RWPE2 (cell line): ENCODE results near the gene C1QTNF9.

Experiments
- ATAC-seq: fragments of 200-7000 bp; cut with Tn5 transposase; 3 replicates; pipeline ENCODE4 v1.9.1; 2021; ENCODE audit warnings: low read depth
- DNase-seq: peaks from one replicate; pipeline ENCODE4 v3.0.0-alpha.2; 2020; ENCODE audit warnings: low spot score
- H3K27ac ChIP-seq: fragments of 450-650 bp; 2 replicates; pipeline ENCODE4 v1.5.1; 2017; ENCODE audit warnings: mild to moderate bottlenecking; ENCODE audit not compliant: poor library complexity, severe bottlenecking
- H3K27me3 ChIP-seq: fragments of 250-450 bp; sonication (Bioruptor Pico); 2 replicates; pipeline ENCODE4 v1.5.1; 2021; ENCODE audit warnings: mild to moderate bottlenecking, moderate library complexity; ENCODE audit not compliant: insufficient read depth, poor library complexity, severe bottlenecking
- H3K36me3 ChIP-seq: fragments of 250-450 bp; sonication (Bioruptor Pico); 2 replicates; pipeline ENCODE4 v1.5.1; 2020; ENCODE audit warnings: low read depth, mild to moderate bottlenecking, moderate library complexity
- H3K4me1 ChIP-seq: fragments of 250-450 bp; sonication (Bioruptor Pico); 2 replicates; pipeline ENCODE4 v1.5.1; 2021; ENCODE audit warnings: mild to moderate bottlenecking, moderate library complexity; ENCODE audit not compliant: insufficient read depth, poor library complexity, severe bottlenecking
- H3K4me3 ChIP-seq: fragments of 250-450 bp; sonication (Bioruptor Pico); 2 replicates; pipeline ENCODE4 v1.5.1; 2021; ENCODE audit warnings: mild to moderate bottlenecking, moderate library complexity; ENCODE audit not compliant: severe bottlenecking
- H3K9me3 ChIP-seq: fragments of 250-450 bp; sonication (Bioruptor Pico); 2 replicates; pipeline ENCODE4 v1.5.1; 2021; ENCODE audit warnings: mild to moderate bottlenecking, moderate library complexity; ENCODE audit not compliant: severe bottlenecking
- CTCF ChIP-seq: fragments of 450-650 bp; IDR thresholded peaks from one replicate; pipeline ENCODE4 v1.5.1; 2017; ENCODE audit warnings: mild to moderate bottlenecking, moderate library complexity; ENCODE audit not compliant: poor library complexity, severe bottlenecking

Gene C1QTNF9

GRCh38 chr13:24275041-24275440 lies 34.3 kb upstream of the C1QTNF9 start:
- no peak for ATAC-seq

DNA sequence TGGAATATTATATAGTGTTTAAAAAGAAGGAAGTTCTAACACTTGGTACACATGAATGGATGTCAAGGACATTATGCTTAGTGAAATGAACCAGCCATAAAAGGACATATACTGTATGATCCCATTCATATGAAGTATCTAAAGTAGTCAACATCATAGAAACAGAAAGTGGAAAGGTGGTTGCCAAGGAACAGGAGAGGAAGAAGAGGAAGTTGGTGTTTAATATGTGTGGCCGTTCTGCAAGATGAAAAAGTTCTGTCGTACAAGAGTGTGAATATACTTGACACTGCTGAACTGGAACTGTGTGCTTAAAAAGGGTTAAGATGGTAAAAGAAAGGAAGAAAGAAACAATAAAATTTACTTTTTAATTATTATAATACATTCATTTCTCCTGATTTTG lies 33.1 kb upstream of the C1QTNF9 start:
- no peak overlapping the region for H3K27ac ChIP-seq
- no peaks in the 10 kb centered on the region for H3K9me3 ChIP-seq
- no peaks in the 10 kb centered on the region for H3K36me3 ChIP-seq
- no peak for DNase-seq
- no peak for ATAC-seq
- no peak for TF ChIP-seq CTCF
- no peaks in the 10 kb centered on the region for H3K27me3 ChIP-seq
- H3K4me1 ChIP-seq, result peaks cover 2% of the 10 kb centered on the region
- no peak overlapping the region for H3K4me3 ChIP-seq

More at GRCh38 chr13:24275041-24275440, 34.3 kb upstream of the C1QTNF9 start:
- no peak for TF ChIP-seq CTCF
- H3K9me3 ChIP-seq, result no peaks in the 10 kb centered on the region
- H3K36me3 ChIP-seq, result no peaks in the 10 kb centered on the region
- no peak for DNase-seq
- H3K27ac ChIP-seq, result no peak overlapping the region
- H3K27me3 ChIP-seq, result no peaks in the 10 kb centered on the region
- peaks cover 3% of the 10 kb centered on the region for H3K4me1 ChIP-seq
- no peak overlapping the region for H3K4me3 ChIP-seq

DNA sequence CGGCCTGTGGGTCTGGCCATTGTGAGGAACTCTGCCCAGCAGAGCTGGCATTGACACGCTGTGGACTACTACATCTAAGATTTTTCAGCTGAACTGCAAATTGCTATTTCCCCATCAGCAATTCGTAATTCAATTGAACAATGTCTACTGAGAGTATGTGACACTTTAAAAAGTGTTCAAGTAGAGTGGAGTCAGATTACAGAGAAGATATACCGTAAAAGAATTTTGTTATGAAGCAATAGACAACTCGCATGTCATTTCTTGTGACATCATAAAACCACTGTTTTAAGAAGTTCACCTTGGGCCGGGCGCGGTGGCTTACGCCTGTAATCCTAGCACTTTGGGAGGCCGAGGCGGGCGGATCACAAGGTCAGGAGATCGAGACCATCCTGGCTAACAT lies 32.5 kb upstream of the C1QTNF9 start:
- no peak for TF ChIP-seq CTCF
- Histone ChIP-seq H3K27ac (no peak overlapping the region), H3K27me3 (no peaks in the 10 kb centered on the region), H3K4me1 (no peaks in the 10 kb centered on the region), H3K36me3 (no peaks in the 10 kb centered on the region), H3K9me3 (no peaks in the 10 kb centered on the region), H3K4me3 (no peak overlapping the region)
- ATAC-seq (no peak), DNase-seq (no peak)

DNA sequence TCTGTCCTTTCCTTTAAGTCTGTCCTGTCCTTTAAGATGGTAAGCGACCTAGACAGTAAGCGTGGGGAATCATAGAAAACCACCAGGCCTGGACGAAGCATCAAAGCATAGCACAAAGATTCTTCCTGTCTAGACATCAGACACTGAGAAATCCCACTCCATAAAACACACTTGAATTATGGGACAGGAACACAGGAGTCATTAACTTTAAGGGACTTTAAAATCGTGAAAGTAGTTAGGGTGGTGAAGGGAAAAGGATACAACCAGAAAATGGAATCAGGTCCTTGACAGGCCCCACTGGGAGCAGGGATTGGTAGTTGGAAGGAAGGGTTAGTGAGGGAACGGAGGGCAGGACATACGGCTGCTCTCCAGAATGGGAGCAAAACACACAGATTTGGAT lies 31.6 kb upstream of the C1QTNF9 start:
- Histone ChIP-seq H3K9me3 (no peaks in the 10 kb centered on the region), H3K36me3 (no peaks in the 10 kb centered on the region), H3K27ac (no peak overlapping the region), H3K4me1 (no peaks in the 10 kb centered on the region), H3K27me3 (no peaks in the 10 kb centered on the region), H3K4me3 (no peak overlapping the region)
- TF ChIP-seq CTCF, result no peak
- no peak for DNase-seq
- no peak for ATAC-seq

DNA sequence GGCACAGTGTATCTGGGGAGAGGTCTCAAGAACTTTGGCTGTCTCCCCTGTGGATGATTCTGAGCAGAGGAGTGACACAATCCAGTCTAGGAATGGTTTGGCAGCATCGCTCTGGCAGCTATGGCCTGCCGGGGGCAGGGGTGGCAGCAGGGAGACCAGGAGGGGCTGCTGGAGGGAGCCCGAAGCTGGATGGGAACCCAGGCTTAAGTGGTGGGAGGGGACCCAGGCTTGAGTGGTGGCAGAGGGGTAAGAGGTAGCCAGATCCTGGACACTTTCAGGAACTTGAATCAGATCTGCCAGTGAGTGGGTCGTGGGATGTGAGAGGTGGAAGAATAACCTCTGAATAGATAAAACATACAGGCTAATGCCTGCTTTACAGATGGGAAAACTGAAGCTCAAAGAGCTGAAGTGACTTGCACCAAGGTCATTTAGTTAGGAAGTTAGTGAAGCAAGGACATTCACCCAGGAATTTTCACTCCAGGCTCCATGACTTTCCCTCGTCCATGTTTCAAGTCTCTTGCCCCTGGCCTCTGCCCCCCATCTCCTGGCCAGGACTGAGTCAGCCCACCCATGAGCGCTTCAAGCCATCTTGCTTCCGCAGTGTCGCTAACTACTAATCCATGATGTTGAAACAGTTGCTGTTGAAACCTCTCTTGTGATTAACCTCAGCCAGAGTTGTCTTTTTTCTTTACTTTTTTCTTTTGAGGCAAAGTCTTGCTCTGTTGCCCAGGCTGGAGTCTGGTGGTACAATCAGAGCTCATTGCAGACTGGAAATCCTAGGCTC lies 29.9 kb upstream of the C1QTNF9 start:
- Histone ChIP-seq H3K4me3 (no peak overlapping the region), H3K36me3 (no peaks in the 10 kb centered on the region), H3K4me1 (no peaks in the 10 kb centered on the region), H3K27me3 (no peaks in the 10 kb centered on the region), H3K27ac (no peak overlapping the region), H3K9me3 (no peaks in the 10 kb centered on the region)
- DNase-seq, result no peak
- no peak for ATAC-seq
- no peak for TF ChIP-seq CTCF
